RWPE1 (cell line): ENCODE data around the gene CYBRD1.

ENCODE experiments used
- CTCF ChIA-PET: fragments of 350-600 bp; sonication (Branson Sonifier 250); formaldehyde crosslinking; extraction: SDS; loops from one replicate; lab custom pipeline; 2021; lab: Yijun Ruan, JAX
- POLR2A ChIA-PET: fragments of 400-600 bp; formaldehyde crosslinking; extraction: SDS; loops from one replicate; lab custom pipeline; 2020; ENCODE audit warnings: antibody characterized with exemption; ENCODE audit not compliant: low non-redundant PET; lab: Yijun Ruan, JAX
- DNase-seq: peaks from one replicate; pipeline ENCODE4 v3.0.0; 2012; ENCODE audit warnings: low spot score
- H3K27ac ChIP-seq: fragments of 450-650 bp; 2 replicates; pipeline ENCODE4 v1.5.1; 2017
- CTCF ChIP-seq: fragments of 450-650 bp; conservative IDR thresholded peaks from 2 replicates; pipeline ENCODE4 v1.5.1; 2017; ENCODE audit warnings: low read depth, mild to moderate bottlenecking

Gene CYBRD1

GRCh38 chr2:171522052-171522787 lies at the start of gene CYBRD1:
Gene CYBRD1, plus strand, starts transcription at chr2:171522474. Its CDS starts 72 bp downstream, at chr2:171522546.
- no peak for TF ChIP-seq CTCF
- H3K27ac ChIP-seq = peak within 1 kb of the TSS; percentile 96
- ChIA-PET POLR2A (no interaction called here), CTCF (interaction anchor here (0.5 to 1.0 kb wide), 3 partner anchors 9 to 297 kb away, joined by 3 read pairs; no protein-coding TSS in a partner anchor)
- peak; percentile 59 for DNase-seq

- ChIA-PET POLR2A (no interaction called here), CTCF (no interaction called here)
- DNase-seq = no peak
- H3K27ac ChIP-seq = no peak overlapping the region
- no peak for TF ChIP-seq CTCF
Measured at GRCh38 chr2:171475979-171476378, 46.3 kb upstream of the CYBRD1 start.

- CTCF ChIA-PET = no interaction called here
Measured at GRCh38 chr2:171478345-171478744, 43.9 kb upstream of the CYBRD1 start.

GRCh38 chr2:171479154-171479814 lies 43.0 kb upstream of the CYBRD1 start:
- TF ChIP-seq CTCF = no peak
- ChIA-PET CTCF (no interaction called here), POLR2A (no interaction called here)
- DNase-seq = no peak
- no peak overlapping the region for H3K27ac ChIP-seq

More at GRCh38 chr2:171478345-171478744, 43.9 kb upstream of the CYBRD1 start:
- POLR2A ChIA-PET = no interaction called here
- no peak overlapping the region for H3K27ac ChIP-seq
- DNase-seq = no peak
- TF ChIP-seq CTCF = no peak

- TF ChIP-seq CTCF = no peak
- ChIA-PET CTCF (no interaction called here), POLR2A (no interaction called here)
- no peak overlapping the region for H3K27ac ChIP-seq
- no peak for DNase-seq
Measured at GRCh38 chr2:171480908-171481307, 41.4 kb upstream of the CYBRD1 start.

GRCh38 chr2:171482308-171482707 lies 40.0 kb upstream of the CYBRD1 start:
- POLR2A ChIA-PET = no interaction called here
- no peak for DNase-seq
- H3K27ac ChIP-seq = no peak overlapping the region
- CTCF ChIA-PET = interaction anchor here (0.7 kb wide), 1 partner anchor 11 kb away, joined by 4 read pairs; no protein-coding TSS in a partner anchor
- TF ChIP-seq CTCF = no peak
